ENCODE measurements around the gene PTPRM.

The PTPRM gene

DNA sequence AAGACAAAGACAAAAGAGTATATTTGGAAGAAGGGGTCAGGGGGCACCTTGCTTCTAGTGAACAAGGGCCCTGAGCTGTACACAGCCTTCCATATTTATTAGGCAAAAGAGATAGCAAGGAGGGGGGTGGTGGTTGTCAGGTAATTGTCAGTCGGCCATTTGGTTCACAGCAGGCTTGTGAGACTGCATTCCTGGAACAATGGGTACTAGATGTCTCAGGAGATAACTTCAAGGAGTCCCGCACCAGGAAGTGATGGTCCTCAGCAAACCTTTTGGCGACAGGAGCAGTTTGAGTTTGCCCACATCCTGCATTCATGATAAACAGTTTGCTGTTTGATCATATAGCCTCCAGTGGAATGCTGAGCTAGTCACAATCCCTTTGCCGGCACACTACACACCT lies 665.7 kb downstream of the PTPRM start:
- Mint-ChIP-seq H3K4me3 (no peak overlapping the region), H3K4me1 (peaks cover 15% of the 10 kb centered on the region), H3K27me3 (ENCODE audit: low read depth, poor library complexity) (peaks cover 6% of the 10 kb centered on the region), H3K27ac (no peak overlapping the region), H3K36me3 (ENCODE audit: low read depth) (peaks cover 42% of the 10 kb centered on the region), H3K9me3 (peaks cover 28% of the 10 kb centered on the region)
- TF ChIP-seq, protein P1, sequence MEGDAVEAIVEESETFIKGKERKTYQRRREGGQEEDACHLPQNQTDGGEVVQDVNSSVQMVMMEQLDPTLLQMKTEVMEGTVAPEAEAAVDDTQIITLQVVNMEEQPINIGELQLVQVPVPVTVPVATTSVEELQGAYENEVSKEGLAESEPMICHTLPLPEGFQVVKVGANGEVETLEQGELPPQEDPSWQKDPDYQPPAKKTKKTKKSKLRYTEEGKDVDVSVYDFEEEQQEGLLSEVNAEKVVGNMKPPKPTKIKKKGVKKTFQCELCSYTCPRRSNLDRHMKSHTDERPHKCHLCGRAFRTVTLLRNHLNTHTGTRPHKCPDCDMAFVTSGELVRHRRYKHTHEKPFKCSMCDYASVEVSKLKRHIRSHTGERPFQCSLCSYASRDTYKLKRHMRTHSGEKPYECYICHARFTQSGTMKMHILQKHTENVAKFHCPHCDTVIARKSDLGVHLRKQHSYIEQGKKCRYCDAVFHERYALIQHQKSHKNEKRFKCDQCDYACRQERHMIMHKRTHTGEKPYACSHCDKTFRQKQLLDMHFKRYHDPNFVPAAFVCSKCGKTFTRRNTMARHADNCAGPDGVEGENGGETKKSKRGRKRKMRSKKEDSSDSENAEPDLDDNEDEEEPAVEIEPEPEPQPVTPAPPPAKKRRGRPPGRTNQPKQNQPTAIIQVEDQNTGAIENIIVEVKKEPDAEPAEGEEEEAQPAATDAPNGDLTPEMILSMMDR (IDR thresholded peaks at IDR 0.05), result no peak
- no peak for DNase-seq

DNA sequence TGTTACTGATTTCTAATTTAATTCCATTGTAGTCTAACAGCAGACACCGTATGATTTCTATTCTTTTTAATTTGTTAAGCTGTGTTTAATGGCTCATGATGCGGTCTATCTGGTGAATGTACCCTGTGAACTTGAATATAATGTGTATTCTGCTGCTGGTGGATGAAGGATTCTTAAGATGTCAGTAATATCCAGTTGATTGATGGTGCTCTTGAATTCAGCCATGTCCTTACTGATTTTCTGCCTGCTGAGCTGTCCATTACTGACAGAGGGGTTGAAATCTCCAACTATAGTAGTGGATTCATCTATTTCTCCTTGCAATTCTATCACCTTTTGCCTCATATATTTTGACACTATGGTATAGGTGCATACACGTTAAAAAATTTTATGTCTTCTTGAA lies 668.8 kb downstream of the PTPRM start:
- peaks cover 37% of the 10 kb centered on the region for H3K9me3 Mint-ChIP-seq
- TF ChIP-seq, protein P1 (IDR thresholded peaks at IDR 0.05), result no peak
- H3K4me1 Mint-ChIP-seq, result peaks cover 12% of the 10 kb centered on the region
- no peak for DNase-seq
- peaks cover 46% of the 10 kb centered on the region for H3K36me3 Mint-ChIP-seq (ENCODE audit: low read depth)
- H3K27me3 Mint-ChIP-seq (ENCODE audit: low read depth, poor library complexity), result no peaks in the 10 kb centered on the region
- H3K4me3 Mint-ChIP-seq, result no peak overlapping the region
- no peak overlapping the region for H3K27ac Mint-ChIP-seq

DNA sequence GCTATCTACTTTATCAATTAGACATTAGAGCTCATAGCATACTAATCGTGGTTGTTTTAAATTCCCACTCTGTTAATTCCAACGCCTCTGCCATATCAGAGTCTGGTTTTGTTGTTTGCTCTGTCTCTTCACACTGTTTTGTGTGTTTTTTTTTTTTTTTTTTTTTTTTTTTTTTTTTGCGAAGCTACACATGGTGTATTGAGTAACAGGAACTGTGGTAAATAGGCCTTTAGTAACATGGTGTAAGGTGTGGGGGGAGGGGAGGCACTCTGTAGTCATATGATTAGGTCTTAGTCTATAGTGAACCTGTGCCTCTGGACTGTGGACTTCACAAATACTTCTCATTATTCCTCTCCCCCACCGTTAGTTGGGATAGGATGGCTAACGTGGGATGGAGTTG lies 671.4 kb downstream of the PTPRM start:
- Mint-ChIP-seq H3K4me3 (no peak overlapping the region), H3K9me3 (peaks cover 44% of the 10 kb centered on the region), H3K27me3 (ENCODE audit: low read depth, poor library complexity) (no peaks in the 10 kb centered on the region), H3K27ac (no peak overlapping the region), H3K4me1 (no peaks in the 10 kb centered on the region), H3K36me3 (ENCODE audit: low read depth) (peaks cover 44% of the 10 kb centered on the region)
- TF ChIP-seq, protein P1 (IDR thresholded peaks at IDR 0.05), result no peak
- DNase-seq, result no peak

DNA sequence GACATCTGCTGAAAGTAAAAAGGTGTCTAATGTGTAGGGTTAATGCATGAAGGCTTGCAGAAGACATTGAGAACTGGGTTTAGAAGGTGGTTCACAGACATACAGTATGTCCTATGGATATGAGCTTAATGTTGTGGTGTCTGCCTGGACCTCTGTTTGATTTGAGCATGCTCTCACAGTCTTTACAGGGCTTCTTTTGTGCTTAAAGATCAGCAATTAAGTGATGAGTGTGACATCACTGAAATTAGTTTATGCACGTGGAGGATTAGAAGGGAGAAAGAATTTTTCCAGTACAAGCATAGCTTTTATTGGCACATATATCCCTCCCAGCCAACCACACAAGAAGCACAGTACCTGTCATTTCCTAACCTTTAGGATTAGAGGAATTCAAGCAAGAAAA lies 674.6 kb downstream of the PTPRM start:
- TF ChIP-seq, protein P1 (IDR thresholded peaks at IDR 0.05), result no peak
- Mint-ChIP-seq H3K27ac (no peak overlapping the region), H3K9me3 (peaks cover 25% of the 10 kb centered on the region), H3K36me3 (ENCODE audit: low read depth) (peaks cover 27% of the 10 kb centered on the region), H3K4me1 (no peaks in the 10 kb centered on the region), H3K4me3 (no peak overlapping the region), H3K27me3 (ENCODE audit: low read depth, poor library complexity) (no peaks in the 10 kb centered on the region)
- no peak for DNase-seq

DNA sequence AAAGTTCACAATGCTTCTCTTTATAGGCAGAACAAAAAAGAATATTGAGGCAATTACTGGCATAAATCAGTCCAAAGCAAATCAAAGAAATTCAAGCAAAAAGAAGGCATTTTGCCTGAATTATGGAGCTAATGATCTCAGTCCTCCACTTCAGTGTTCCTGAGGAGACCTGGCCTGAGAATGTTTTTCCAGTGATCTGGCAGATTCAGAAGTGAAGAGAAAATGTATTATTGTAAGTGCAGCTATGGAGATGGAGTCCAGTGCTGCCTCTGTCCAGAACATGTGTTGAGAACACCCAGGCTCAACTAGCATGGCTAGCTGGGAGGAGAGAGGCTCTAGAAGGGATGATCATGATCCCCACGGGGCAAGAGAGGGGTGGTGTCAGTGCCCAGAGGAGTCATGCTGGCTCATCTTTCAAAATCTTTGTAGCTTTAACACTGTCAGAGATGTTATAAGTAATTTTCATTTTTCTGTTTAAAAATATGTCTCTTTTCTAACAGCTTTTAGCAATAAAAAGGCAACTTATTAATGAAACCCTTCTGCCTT lies 675.1 kb downstream of the PTPRM start:
- peaks cover 2% of the 10 kb centered on the region for H3K4me1 Mint-ChIP-seq

DNA sequence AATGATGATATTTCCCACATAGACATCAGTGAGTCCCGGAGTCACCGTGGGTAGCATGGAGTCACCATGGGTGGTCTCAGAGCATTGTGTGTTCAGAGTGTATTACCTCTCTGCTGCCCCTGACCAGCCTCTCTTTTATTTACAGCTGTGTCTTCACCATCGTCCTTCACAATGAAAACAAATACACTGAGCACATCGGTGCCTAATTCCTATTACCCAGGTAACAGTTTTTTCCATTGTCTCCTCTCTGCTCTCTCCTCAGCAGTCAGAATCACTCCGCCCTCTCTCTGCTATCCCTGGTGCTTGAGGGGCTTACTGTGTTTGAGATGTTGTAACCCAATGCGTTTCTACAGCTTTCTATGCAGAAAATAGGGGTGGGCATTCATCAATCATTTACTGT lies 680.6 kb downstream of the PTPRM start:
- DNase-seq, result no peak
- H3K27ac Mint-ChIP-seq, result no peak overlapping the region
- peaks cover 12% of the 10 kb centered on the region for H3K4me1 Mint-ChIP-seq
- TF ChIP-seq, protein P1 (IDR thresholded peaks at IDR 0.05), result no peak
- peaks cover 13% of the 10 kb centered on the region for H3K36me3 Mint-ChIP-seq (ENCODE audit: low read depth)
- H3K4me3 Mint-ChIP-seq, result no peak overlapping the region
- H3K27me3 Mint-ChIP-seq (ENCODE audit: low read depth, poor library complexity), result no peaks in the 10 kb centered on the region
- peaks cover 10% of the 10 kb centered on the region for H3K9me3 Mint-ChIP-seq

More for the DNA sequence above, 675.1 kb downstream of the PTPRM start:
- peaks cover 24% of the 10 kb centered on the region for H3K36me3 Mint-ChIP-seq (ENCODE audit: low read depth)
- peaks cover 22% of the 10 kb centered on the region for H3K9me3 Mint-ChIP-seq
- TF ChIP-seq, protein P1 (IDR thresholded peaks at IDR 0.05), result no peak
- no peaks in the 10 kb centered on the region for H3K27me3 Mint-ChIP-seq (ENCODE audit: low read depth, poor library complexity)
- DNase-seq, result no peak
- H3K27ac Mint-ChIP-seq, result peak overlapping the region; percentile 71
- no peak overlapping the region for H3K4me3 Mint-ChIP-seq
